Measurements from ENCODE around the gene FAM149A.

DNA sequence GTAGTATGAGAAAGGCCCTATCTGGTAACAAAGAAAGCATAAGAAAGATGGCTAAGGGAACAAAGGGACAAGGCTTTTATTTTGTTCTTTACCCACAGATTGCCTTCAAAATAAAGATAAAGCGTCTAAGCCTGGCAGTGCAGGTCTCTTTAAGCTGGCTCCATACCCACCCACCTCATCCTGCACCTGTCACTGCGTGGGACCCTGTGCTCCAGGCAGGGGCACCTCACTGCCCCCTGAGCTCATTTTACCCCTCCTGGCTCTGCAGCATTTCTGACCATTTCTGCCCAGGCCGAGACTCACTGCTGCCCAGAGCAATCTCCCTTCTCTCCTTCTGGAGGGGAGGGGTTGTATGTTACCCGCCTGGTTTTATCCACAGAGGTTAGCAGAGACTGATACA lies 85.2 kb downstream of the FAM149A start:
- TF ChIP-seq EZH2phosphoT487 (IDR thresholded peaks at IDR 0.05; ENCODE audit: borderline replicate concordance): no peak
- TF ChIP-seq, protein P1, sequence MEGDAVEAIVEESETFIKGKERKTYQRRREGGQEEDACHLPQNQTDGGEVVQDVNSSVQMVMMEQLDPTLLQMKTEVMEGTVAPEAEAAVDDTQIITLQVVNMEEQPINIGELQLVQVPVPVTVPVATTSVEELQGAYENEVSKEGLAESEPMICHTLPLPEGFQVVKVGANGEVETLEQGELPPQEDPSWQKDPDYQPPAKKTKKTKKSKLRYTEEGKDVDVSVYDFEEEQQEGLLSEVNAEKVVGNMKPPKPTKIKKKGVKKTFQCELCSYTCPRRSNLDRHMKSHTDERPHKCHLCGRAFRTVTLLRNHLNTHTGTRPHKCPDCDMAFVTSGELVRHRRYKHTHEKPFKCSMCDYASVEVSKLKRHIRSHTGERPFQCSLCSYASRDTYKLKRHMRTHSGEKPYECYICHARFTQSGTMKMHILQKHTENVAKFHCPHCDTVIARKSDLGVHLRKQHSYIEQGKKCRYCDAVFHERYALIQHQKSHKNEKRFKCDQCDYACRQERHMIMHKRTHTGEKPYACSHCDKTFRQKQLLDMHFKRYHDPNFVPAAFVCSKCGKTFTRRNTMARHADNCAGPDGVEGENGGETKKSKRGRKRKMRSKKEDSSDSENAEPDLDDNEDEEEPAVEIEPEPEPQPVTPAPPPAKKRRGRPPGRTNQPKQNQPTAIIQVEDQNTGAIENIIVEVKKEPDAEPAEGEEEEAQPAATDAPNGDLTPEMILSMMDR (conservative IDR thresholded peaks at IDR 0.05; ENCODE audit: low read length): no peak

Data from Loucy (cell line).